PC-9 (cell line): ENCODE data around the gene ADGRA1. TPM values are rescaled to one million over a fixed set of nuclear protein-coding genes. Genes with fewer than 3 reads are reported as not detected.

Source experiments
- BruUV-seq: library from RNA; stranded (reverse); fragments of 400-500 nt; replicated peaks from 2 replicates; lab custom pipeline; 2021; lab: Mats Ljungman, UMichigan
- CTCF ChIA-PET: fragments of 300-600 bp; sonication (Branson Sonifier 250); formaldehyde crosslinking; loops from one replicate; lab custom pipeline; 2022; ENCODE audit warnings: antibody characterized with exemption; lab: Charles Lee
- POLR2A ChIA-PET: fragments of 300-600 bp; sonication (Branson Sonifier 250); formaldehyde crosslinking; loops from one replicate; lab custom pipeline; 2022; ENCODE audit warnings: antibody characterized with exemption; ENCODE audit not compliant: unreplicated experiment; lab: Charles Lee
- DNase-seq, 2 experiments: peaks; one replicate each; pipeline versions ENCODE4 v3.0.0 to v3.0.0-alpha.2; 2015 to 2022; ENCODE audit warnings: mixed read lengths in 1 of 2
- H2AFZ ChIP-seq: fragments of 200-600 bp; sonication (generic); 2 replicates; pipeline ENCODE4 v1.8.1; 2017; ENCODE audit warnings: antibody characterized with exemption
- H3F3A ChIP-seq: fragments of 200-600 bp; sonication (generic); 2 replicates; pipeline ENCODE4 v1.8.1; 2017; ENCODE audit warnings: antibody characterized with exemption, mild to moderate bottlenecking, low read depth; ENCODE audit not compliant: insufficient read depth
- H3K27ac ChIP-seq: fragments of 200-600 bp; sonication (generic); 2 replicates; pipeline ENCODE4 v1.6.1; 2016; ENCODE audit warnings: mixed run types
- H3K27me3 ChIP-seq: fragments of 200-600 bp; sonication (generic); 2 replicates; pipeline ENCODE4 v1.6.1; 2016; ENCODE audit warnings: low read depth, mixed run types; ENCODE audit not compliant: insufficient read depth
- H3K36me3 ChIP-seq: fragments of 200-600 bp; sonication (generic); 2 replicates; pipeline ENCODE4 v1.6.1; 2016; ENCODE audit warnings: low read depth, mixed run types
- H3K4me1 ChIP-seq: fragments of 200-600 bp; sonication (generic); replicated peaks from 2 replicates; pipeline ENCODE4 v1.6.1; 2016; ENCODE audit warnings: mixed run types; ENCODE audit not compliant: insufficient read depth
- H3K4me2 ChIP-seq: fragments of 200-600 bp; sonication (generic); 2 replicates; pipeline ENCODE4 v1.6.1; 2017; ENCODE audit warnings: mixed run types
- H3K4me3 ChIP-seq: fragments of 200-600 bp; sonication (generic); 2 replicates; pipeline ENCODE4 v1.6.1; 2016; ENCODE audit warnings: mixed run types
- H3K79me2 ChIP-seq: fragments of 200-600 bp; sonication (generic); 2 replicates; pipeline ENCODE4 v1.6.1; 2017; ENCODE audit warnings: low read depth, mixed run types
- H3K9me2 ChIP-seq: fragments of 200-600 bp; sonication (generic); 2 replicates; pipeline ENCODE4 v1.8.1; 2017; ENCODE audit warnings: mild to moderate bottlenecking; ENCODE audit not compliant: insufficient read depth
- H3K9me3 ChIP-seq: fragments of 200-600 bp; sonication (generic); 2 replicates; pipeline ENCODE4 v1.8.1; 2016; ENCODE audit warnings: low read depth; ENCODE audit not compliant: insufficient read depth
- H4K20me1 ChIP-seq: fragments of 200-600 bp; sonication (generic); 2 replicates; pipeline ENCODE4 v1.8.1; 2017; ENCODE audit not compliant: insufficient read depth
- CTCF ChIP-seq: fragments of 200-600 bp; sonication (generic); conservative IDR thresholded peaks from 2 replicates; pipeline ENCODE4 v1.6.1; 2017; ENCODE audit warnings: mixed run types, antibody characterized with exemption, mild to moderate bottlenecking, moderate library complexity
- EZH2 ChIP-seq: fragments of 200-600 bp; sonication (generic); IDR thresholded peaks from 2 replicates; pipeline ENCODE4 v1.8.0; 2017; ENCODE audit warnings: antibody characterized with exemption, low read depth
- intact Hi-C: fragments of 100-400 bp; cut with micrococcal nuclease; formaldehyde crosslinking; loops from one replicate; pipeline ENCODE4 v1.10.0; 2022; ENCODE audit not compliant: unreplicated experiment
- total RNA-seq: library from RNA; stranded (reverse); gene quantifications from 2 replicates; pipeline ENCODE4 v1.2.3, GENCODE V29; 2021

Gene ADGRA1
- total RNA-seq, 1 experiment from 2014 or later, result not detected

- Histone ChIP-seq H3K4me2 (no peak overlapping the region), H3K9me3 (no peaks in the 10 kb centered on the region)
- TF ChIP-seq CTCF (no peak), EZH2 (no peak)
These were observed 32.3 kb upstream of the ADGRA1 start for GRCh38 chr10:133055470-133055869.

GRCh38 chr10:133056001-133056400, 31.7 kb upstream of the ADGRA1 start:
- no peaks in the 10 kb centered on the region for H3K36me3 ChIP-seq
- no peaks in the 10 kb centered on the region for H3K9me2 ChIP-seq
- H3K27me3 ChIP-seq, result peaks cover 85% of the 10 kb centered on the region
- no peak overlapping the region for H2AFZ ChIP-seq
- no peak overlapping the region for H3K4me2 ChIP-seq
- BruUV-seq, result no TSS peak
- TF ChIP-seq CTCF (no peak), EZH2 (no peak)
- H3K4me3 ChIP-seq, result no peak overlapping the region
- ChIA-PET POLR2A (no interaction called here), CTCF (no interaction called here)
- no peaks in the 10 kb centered on the region for H3K9me3 ChIP-seq
- DNase-seq, result no peak
- H4K20me1 ChIP-seq, result no peaks in the 10 kb centered on the region
- H3K27ac ChIP-seq, result no peak overlapping the region
- no peaks in the 10 kb centered on the region for H3K4me1 ChIP-seq
- no peaks in the 10 kb centered on the region for H3K79me2 ChIP-seq
- H3F3A ChIP-seq, result no peaks in the 10 kb centered on the region
- intact Hi-C loops, result no loop called here

More at GRCh38 chr10:133055470-133055869, 32.3 kb upstream of the ADGRA1 start:
- Histone ChIP-seq H3K27me3 (peaks cover 89% of the 10 kb centered on the region), H3K79me2 (no peaks in the 10 kb centered on the region), H3F3A (no peaks in the 10 kb centered on the region), H2AFZ (no peak overlapping the region), H3K27ac (no peak overlapping the region), H3K36me3 (no peaks in the 10 kb centered on the region), H3K4me3 (no peak overlapping the region), H4K20me1 (no peaks in the 10 kb centered on the region), H3K9me2 (no peaks in the 10 kb centered on the region), H3K4me1 (no peaks in the 10 kb centered on the region)
- ChIA-PET CTCF (no interaction called here), POLR2A (no interaction called here)
- no TSS peak for BruUV-seq
- DNase-seq, result no peak
- intact Hi-C loops, result no loop called here

- no TSS peak for BruUV-seq
- Histone ChIP-seq H3K27me3 (peaks cover 82% of the 10 kb centered on the region), H3K9me2 (no peaks in the 10 kb centered on the region), H3K36me3 (no peaks in the 10 kb centered on the region), H3K4me1 (no peaks in the 10 kb centered on the region), H3K9me3 (no peaks in the 10 kb centered on the region), H3K4me3 (no peak overlapping the region), H3K27ac (no peak overlapping the region), H4K20me1 (no peaks in the 10 kb centered on the region), H2AFZ (no peak overlapping the region), H3F3A (no peaks in the 10 kb centered on the region), H3K4me2 (no peak overlapping the region), H3K79me2 (no peaks in the 10 kb centered on the region)
- POLR2A ChIA-PET, result no interaction called here
- CTCF ChIA-PET, result no interaction called here
- intact Hi-C loops, result no loop called here
- TF ChIP-seq CTCF, result no peak
- no peak for TF ChIP-seq EZH2
- no peak for DNase-seq
These were observed 31.0 kb upstream of the ADGRA1 start for GRCh38 chr10:133056651-133057178.
